GM19468 (cell line): ENCODE results near the gene MED15.
"Not testable (repeated sequence)": the region's sequence is repeated elsewhere in the genome, so short reads cannot be mapped to it uniquely, and the experiment has no call there.

Source experiments
- ATAC-seq: cut with Tn5 transposase; IDR thresholded peaks from one replicate; pipeline ENCODE4 v1.9.1; 2021; ENCODE audit warnings: mild to moderate bottlenecking, moderate library complexity, moderate number of reproducible peaks; ENCODE audit not compliant: unreplicated experiment; ENCODE audit errors: extremely low read depth

The MED15 gene

DNA sequence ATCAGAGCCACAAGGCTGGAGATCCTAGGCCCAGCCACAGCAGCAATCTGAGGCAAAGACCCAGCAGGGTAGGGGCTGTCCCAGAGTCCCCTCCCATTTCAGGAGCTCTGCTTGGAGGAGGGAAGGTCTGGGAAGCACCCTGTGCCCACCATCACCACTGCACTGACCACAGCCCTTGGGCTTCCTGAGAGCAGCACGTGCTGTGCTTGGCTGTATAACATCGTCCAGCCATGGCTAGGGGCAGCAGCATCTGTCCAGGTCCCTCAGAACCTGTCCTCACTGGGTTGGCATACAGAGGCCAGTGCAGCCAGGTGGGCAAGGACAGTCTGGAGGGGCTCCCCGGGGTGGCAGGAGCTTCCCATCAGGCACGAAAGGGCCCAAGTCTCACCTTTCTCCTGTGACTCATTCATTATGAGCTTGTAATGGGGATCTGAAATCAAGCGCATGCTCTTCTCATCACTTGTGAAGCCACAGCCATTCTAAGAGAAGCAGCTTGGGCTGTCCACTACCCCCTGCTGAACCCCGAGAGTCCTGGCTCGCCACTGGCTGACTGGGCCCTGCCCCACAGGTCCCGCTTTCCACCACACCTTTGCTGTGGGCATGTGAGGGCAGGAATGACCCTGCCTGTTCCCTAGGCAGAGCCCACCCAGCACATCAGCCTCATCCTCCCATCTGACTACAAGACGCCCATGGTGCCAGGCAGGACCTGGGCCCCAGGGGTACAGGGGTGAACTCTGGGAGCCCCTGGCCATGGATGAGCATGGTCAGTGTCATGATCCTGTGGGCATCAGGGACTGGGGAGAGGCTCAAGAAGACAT is 83.3 kb downstream of the MED15 start:
- no peak for ATAC-seq

DNA sequence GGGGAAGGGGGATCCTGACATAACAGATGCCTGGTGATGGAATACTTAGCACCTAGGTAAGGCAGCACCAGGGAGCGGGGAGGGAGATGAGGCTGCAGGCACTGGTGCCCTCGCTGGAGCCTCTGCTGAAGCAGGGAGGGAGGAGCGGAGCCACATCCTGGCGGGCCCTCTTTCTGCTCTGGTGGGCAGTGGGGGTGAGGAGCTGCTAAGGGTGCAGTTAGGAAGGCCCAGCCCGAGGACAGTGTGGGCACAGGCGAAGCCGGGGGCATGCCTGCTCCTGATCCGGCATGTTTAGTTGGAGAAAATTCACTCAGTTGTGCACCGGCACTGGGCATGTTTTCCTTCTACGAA is 83.9 kb downstream of the MED15 start:
- ATAC-seq, result no peak

DNA sequence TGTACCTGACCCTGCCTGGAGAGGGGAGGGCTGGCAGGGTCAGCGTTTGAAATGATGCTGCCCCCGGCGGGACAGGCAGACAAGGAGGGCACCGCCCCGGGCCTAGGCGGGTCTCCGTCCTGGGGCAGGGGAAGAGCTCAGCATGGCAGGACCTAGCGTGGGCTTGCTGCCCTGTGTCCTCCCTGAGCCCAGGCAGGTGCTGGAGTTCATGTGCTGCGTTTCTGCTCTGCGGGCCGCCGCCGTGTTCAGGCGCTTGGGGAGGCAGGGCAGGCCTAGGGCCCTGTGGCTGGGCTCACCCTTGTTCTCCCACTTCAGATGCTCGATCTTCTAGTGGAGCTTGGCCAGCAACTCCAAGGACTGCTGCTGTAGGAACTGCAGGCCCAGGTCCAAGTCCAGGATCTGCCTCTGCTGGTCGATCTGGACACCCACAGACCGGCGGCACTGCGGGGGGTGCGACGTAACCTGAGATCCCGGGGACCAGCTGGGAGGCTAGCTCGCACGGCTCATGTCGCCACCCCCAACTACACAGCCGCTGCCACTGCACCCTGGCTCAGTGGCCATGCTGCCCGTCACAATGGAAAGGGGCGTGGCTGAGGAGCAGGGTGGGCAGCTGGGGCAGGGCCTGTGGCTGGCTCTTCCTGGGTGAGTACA is 84.4 kb downstream of the MED15 start:
- no peak for ATAC-seq

DNA sequence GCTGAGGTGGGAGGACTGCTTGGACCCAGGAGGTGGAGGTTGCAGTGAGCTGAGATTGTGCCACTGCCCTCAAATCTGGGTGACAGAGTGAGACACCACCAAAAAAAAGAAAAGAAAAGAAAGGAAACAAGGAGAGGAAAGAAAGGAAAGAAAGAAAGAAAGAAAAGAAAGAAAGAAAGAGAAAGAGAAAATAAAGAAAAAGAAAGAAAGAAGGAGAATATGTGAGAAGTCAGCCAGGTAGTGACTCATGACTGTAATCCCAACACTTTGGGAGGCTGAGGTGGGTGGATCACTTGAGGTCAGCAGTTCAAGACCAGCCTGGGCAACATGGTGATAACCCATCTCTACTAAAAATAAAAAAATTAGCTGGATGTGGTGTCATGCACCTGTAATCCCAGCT is 86.6 kb downstream of the MED15 start:
- not testable (repeated sequence) for ATAC-seq

DNA sequence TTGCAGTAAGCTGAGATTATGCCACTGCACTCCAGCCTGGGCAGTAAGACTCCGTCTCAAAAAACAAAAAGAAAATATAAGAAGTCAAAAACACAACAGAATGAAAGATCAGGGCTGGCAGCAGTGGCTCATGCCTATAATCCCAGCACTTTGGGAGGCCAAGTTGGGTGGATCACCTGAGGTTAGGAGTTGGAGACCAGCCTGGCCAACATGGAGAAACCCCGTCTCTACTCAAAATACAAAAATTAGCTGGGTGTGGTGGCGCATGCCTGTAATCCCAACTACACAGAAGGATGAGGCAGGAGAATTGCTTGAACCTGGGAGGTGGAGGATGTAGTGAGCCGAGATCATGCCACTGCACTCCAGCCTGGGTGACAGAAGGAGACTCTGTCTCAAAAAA is 87.1 kb downstream of the MED15 start:
- not testable (repeated sequence) for ATAC-seq

DNA sequence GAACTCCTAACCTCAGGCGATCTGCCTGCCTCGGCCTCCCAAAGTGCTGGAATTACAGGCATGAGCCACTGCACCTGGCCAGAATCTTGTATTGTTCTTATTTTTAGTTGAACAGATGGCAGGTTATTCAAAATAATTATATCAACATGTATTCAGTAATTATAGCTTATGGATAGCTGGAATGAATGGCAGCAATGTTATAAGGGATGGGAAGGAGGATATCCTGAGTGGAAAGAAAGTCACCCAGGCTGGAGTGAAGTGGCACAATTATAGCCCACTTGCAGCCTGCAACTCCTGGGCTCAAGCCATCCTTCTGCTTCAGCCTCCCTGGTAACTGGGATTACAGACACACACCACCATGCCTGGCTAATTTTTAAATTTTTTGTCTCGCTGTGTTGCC is 88.1 kb downstream of the MED15 start:
- no peak for ATAC-seq

DNA sequence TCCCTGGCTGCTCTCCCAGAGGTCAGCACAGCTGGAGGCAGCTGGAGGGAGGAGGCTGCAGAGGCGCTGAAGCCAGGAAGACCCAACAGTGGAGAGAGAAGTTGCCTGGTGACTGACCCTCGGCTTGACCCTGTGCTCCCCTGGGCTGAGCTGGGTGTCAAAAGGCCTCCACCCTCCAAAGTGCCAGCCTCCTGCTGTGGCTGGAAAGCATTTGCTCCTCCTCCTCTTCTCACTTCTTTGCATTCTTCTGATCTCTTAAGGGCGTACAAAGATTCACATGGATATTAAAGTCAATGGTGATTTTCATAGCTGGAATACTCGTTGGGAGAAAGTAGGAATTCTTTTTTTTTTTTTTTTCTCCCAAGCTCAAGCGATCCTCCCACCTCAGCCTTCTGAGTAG is 91.7 kb downstream of the MED15 start:
- ATAC-seq, result no peak

DNA sequence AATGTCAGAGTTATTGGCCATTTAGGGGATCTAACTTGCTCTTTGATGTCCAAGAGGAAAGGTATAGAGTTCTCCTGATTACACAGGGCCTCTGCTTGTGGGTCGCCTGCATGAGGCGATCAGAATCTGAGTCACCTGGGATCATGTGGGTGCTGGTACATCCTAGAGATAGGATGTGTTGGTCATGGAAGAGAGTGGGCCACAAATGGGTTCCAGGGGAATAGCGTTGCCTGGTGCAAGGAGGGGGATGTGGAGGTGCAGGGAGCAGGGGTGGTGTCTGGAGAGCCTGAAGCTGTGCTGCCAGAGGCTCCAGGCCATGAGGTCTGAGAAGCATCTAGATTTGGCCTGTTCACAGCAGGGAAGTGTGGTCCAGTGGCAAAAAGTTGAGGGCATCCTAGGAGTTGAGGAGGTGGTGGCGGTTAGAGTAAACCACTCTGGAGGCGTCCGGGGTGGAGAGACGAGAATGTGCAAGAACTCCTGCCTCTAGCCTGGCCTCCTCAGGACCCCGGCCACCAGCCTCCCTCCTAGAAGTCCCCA is 92.8 kb downstream of the MED15 start:
- ATAC-seq, result no peak

DNA sequence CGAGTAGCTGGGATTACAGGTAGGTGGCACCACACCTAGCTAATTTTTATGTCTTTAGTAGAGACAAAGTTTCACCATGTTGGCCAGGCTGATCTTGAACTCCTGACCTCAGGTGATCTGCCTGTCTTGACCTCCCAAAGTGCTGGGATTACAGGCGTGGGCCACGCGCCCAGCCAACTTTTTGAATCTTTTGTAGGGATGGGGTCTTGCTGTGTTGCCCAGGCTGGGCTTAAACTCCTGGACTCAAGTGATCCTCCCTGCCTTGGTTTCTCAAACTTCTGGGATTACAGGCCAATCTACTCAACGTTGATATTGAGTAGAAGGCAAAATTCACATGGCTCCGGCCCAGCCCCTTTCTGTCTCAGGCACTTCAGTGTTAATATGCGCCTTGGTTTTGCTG is 93.9 kb downstream of the MED15 start:
- no peak for ATAC-seq

DNA sequence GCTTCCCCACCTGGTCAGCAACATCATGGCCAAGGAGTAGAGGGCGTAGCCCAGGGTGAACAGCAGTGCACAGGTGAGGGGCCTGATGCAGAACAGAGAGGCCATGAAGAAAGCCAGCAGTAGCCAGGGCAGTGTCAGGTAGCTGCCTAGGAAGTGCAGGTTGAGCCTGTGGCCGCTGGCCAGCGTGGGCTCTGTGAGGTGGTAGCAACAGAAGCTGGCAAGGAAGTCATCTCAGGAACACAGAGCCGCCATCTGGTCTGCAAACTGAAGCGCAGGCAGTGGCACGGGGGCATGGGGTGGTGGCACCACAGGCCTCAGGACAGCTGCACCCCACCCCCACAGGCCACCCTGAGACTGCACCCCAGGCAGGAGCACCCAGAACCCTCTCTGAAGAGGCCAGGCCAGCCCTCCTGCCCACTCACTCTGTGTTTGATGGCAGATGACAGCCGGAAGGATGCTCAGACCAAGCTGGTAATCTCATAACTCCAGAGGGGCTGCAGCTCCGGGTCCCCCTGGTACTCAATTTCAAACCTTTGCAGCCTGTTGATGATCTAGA is 95.3 kb downstream of the MED15 start:
- ATAC-seq, result no peak

DNA sequence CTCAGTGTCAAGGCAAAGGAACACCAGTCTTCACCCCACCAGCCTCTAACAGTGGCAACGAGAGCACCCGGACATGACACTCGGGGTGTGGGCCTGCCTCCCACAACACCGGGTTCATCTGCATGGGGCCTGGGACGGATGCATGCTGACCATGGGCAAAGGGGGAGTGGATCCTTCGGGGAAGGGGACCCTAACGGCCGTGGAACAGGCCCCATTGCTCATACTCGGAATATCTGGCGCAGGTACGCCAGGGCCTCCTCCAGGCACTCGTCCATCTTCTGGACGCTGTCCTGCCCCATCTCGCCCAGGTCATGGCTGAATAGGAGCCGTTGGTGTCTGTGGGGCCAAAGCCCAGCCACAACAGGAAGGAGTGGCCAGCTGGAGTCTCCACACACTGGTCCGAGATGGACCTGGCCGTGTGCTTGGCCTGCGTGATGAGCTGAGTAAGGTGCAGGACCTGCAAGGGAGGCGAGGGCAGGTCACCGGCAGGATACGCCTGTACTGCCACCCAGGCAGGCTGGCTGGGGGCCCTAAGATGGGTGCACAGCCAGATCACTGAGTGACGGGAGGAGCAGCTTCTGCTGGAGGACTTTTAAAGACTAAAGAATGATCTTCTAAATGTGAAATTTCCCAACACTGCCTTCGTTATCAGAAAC is 96.8 kb downstream of the MED15 start:
- ATAC-seq, result no peak

DNA sequence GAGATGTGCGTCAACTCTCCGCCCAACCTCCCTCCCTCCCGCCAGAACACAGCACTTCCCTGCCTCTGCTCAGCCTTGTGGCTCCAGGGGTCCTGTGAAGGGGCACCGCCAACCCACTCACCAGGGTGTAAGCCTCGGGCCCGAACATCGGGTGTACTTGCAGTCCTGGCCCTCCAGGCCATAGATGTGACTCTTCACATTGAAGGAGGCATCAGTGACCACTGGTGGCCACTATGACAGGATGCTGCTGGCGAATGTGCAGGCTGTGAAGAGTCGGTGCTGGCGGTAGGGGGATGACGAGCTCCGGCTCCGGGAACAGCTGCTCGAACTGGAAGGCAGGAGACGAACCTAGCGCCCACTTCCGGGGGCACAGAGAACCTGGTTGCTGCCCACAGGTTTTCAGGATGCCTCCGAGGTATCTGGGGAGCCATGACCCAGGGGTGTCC is 97.4 kb downstream of the MED15 start:
- no peak for ATAC-seq

DNA sequence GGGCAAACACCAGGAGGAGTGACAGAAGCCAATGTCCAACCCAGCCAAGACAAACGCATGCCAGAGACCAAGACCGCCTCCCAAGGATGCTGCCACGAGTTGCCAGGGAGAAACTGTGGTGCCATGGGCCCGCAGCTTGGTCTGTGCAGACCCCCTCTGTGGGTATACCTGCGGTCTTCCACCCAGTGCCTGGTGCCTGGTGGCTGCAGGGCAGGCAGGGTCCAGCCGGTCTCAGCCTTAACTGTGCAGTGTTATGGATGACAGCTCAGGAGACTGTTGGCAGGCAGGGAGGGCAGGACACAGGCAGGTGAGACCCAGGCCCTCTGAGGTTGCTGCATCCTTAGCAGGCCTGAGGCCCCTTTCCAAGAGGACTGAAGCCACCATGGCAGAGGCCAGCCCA is 97.9 kb downstream of the MED15 start:
- ATAC-seq, result no peak

DNA sequence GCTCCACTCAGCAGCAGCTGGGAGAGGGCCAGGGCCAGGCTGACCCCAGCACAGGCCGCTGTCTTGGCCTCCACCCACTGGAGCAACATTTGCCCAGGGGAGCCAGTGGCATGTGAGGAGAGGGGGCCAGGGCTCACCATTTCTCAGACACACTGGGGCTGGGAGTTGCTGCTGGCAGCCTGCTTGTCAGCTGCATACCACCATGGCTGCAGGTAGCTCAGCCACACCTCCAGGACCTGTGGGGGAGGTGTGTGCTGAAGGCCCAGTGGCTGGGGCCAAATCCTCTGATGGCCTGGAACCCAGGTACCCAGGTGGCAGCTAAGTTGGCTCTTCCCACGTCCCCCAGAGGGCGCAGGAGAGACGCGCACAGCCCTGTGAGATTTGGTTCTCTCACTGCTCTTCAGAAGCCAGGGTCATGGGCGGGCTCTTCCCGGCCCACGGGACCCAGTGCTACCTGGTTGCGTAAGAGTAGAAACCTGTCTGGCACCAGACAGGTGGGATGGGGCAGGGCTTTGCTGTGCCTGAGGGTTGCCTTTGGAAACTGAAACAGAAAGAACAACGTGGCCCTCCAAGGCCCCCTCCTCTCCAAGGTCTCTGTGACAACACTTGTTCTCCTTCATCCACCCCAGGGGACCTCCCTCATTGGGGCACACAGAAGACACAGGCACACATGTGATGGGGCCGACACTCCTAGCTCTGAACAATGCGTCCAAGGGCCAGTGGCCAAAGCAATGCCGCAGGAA is 98.8 kb downstream of the MED15 start:
- no peak for ATAC-seq

DNA sequence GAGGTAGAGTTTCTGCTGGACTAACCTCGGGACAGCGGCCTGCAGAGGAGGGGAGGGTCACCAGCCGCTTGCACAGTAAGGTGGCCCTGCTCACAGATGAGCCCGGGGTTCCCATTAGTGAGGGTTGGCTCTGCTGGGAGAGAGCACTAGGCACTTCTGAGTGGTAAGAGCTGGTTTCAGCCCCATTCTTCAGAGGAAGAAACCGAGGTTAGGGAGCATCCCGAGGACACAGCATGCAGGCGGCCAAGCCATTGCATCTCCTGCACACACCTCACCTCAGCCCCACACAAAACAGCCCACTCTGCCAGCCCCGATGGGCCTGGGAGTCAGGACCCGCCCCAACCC is 99.3 kb downstream of the MED15 start:
- ATAC-seq, result no peak

DNA sequence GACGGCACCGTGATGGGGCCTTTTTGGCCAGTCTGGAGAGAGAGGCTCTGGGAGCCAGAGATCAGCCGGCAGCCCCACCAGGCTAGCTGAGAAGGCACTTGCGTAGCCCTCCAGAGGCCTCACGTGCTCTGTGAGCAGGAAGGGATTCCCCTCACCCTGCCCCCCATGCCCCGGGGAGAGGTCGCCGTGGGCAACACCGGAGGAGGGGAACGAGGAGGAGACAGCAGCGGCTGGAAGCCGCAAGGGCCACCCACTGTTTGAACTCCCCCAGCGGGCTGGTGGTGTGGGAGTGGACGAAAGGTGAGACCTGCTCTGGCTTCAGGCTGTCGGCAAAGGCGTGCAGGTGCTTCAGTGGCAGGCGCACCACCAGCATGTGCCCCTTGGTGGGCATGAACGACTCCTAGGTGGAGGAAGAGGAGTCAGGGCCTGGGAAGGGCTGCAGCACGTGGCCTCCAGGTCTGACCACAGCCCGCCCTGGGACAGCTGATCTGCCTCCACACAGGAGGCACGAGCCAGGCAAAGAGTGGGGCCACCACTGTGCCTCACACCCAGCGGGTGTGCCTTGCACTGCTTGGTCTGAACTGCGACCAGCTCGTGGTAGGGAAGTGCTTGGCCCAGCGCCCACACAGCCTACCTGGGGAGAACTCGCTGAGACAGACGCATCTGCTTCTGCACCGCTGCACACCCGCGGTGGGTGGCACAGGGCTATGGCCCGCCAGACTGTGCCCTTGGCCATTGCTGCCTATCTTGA is 99.9 kb downstream of the MED15 start:
- ATAC-seq, result no peak

DNA sequence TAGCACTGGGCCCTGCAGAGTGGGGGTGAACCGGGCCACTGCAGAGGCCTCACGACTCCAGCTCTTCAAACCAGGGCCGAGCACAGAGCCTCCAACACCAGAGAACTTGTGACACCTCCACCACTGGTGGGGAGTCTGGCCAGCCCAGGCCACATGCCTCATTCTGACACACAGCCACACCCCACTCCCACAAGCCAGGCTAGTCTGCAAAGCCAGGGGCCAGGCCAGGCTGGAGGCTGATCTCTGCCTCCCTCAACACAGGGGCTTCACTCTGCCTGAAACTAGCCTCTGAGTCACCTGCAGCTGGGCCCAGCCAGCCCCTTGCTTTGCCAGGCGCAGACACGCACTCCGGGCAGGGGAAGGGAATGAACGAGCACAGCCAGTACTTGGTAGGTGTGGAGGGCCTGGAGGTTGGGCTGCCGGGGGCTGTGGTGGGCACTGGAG is 102.9 kb downstream of the MED15 start:
- no peak for ATAC-seq

DNA sequence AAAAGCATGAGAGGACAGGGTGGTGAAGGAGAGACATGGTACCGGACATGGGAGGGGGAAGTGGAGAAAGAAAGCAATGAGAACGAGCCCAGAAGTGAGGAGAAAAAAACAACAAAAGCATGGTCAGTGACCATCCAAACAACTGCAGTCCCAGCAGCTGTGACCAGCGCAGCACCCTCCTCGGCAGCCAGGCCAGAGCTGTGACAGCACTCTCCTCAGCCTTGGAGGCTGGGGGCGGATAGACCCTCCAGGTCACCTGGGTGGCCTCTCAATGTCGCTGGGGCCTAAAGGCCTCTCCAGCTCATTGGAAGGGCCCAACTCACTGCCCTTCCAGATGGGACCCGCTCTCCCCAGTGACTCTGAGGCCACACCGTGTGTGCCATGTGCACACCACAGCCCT is 103.3 kb downstream of the MED15 start:
- no peak for ATAC-seq

DNA sequence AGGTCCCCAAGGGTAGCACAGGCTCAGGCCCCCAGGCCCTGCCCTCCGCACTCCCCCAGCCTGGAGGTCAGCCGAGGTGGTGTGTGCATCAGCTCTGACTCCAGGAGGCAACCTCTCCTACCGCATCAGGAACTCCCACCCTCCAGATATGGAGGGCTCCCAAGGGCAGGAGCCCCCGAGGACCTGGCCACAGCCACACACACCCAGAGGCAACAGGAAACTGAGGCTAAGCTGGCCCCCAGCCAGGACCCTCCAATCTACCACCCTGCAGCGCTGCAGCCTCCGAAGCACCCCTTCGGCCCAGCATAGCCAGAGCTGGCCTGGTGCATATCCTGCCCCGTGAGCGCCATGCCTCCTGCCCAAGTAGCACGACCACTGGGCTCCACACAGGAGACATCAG is 104.0 kb downstream of the MED15 start:
- no peak for ATAC-seq

DNA sequence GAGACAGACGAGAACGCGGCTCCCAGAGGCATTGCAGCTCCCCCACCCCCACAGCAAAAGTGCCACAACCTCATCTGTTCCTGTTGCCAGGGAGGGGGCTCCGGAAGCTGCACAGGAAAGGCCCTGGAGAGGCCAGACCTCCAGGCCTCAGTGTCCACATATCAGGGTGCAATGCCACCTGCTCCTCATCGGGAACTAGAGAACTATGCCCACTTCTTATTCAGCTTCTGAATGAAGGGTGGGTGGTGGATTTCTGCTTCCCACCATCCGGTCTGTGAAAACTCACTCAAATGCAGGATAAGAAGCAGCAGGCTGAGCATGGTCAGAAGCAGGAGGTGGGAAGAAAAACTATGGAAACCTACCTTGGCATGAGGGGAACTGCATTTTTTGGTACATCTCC is 105.9 kb downstream of the MED15 start:
- no peak for ATAC-seq
